Islet of Langerhans (tissue), 1 donor: ENCODE results near the gene TOB1.

Source experiments
- FAIRE-seq: peaks from one replicate; lab custom pipeline; 2011; peaks lifted over from hg19 to GRCh38; lab: Jason Lieb, UNC

Gene TOB1, protein sequence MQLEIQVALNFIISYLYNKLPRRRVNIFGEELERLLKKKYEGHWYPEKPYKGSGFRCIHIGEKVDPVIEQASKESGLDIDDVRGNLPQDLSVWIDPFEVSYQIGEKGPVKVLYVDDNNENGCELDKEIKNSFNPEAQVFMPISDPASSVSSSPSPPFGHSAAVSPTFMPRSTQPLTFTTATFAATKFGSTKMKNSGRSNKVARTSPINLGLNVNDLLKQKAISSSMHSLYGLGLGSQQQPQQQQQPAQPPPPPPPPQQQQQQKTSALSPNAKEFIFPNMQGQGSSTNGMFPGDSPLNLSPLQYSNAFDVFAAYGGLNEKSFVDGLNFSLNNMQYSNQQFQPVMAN

GRCh38 chr17:50866261-50866949 is at the start of gene TOB1:
Gene TOB1, minus strand, starts transcription at chr17:50866354. Its CDS starts 2,337 bp downstream, at chr17:50864017.
- no peak for FAIRE-seq

GRCh38 chr17:50914505-50915063 is 48.4 kb upstream of the TOB1 start:
- no peak for FAIRE-seq

- no peak for FAIRE-seq
Observed at GRCh38 chr17:50913120-50913519, 47.0 kb upstream of the TOB1 start.

GRCh38 chr17:50911890-50912289 is 45.7 kb upstream of the TOB1 start:
- FAIRE-seq, result no peak

- FAIRE-seq, result no peak
Observed at GRCh38 chr17:50911450-50911849, 45.3 kb upstream of the TOB1 start.

GRCh38 chr17:50909765-50910605 is 43.8 kb upstream of the TOB1 start:
- no peak for FAIRE-seq

DNA sequence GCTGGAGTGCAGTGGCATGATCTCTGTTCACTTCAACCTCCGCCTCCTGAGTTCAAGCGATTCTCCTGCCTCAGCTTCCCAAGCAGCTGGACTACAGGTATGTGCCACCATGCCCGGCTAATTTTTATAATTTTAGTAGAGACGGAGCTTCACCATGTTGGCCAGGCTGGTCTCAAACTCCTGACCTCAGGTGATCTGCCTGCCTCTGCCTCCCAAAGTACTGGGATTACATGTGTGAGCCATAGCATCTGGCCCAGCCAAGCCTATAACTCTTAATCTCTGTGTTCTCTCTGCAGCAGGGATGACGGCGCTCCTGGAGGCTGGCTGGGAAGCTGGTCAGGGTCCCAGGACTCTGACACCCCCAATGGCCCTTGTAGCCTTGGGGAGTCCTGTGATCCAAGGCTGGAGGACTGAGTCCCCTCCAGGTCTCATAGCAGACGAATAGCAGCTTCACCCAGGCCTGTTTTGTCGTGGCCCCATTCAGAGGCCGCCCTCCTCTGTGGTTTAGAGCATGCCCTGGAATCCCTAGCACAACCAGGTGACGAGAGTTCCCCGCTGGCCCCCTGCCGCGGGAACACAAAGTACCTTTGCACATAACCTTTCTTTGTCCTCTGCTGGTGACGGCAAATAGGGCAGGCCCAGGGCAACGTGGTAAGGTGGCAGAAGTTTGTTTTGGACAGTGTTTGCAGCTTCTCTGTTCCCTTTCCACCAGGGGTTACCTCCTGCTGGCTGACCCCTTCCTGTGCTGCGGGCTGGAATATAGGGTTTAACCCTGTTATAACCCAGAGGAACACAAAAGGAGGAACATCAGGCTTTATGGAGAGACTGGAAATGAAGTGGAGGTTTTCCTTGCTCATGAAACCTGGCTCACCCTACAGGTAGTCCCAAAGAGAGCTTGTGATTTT is 43.0 kb upstream of the TOB1 start:
- FAIRE-seq, result no peak

DNA sequence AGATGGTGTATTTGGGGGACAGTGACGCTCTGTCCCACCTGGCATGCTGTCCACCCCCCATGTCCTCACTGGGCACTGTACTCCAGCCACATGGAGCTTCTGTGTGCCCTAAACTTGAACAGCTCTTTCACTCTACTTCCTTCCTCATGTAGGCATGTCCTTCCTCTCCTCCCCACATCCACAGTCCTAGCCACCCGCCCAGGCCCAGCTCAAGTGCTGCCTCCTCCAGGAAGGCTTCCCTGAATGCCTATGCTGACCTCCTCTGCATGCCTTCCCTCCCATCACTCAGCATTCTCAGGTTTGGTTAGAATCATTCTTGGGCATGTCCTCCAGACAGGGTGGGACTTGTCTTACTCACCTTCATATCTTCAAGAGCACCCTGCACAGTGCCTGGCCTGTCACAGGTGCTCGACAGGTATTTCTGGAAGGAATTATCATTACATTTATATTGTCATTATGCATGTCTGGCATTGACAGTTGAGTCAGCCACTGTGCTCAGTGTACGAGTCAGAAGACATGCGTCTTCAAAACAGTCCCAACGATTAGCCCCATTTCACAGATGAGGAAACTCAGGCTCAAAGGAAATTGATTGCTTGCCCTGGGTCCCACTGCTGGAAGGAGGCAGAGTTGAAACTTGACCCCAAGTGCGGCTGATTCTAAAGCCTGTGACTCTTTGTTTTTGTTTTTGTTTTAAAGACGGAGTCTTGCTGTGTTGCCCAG is 42.1 kb upstream of the TOB1 start:
- FAIRE-seq, result no peak

- FAIRE-seq, result no peak
Observed at GRCh38 chr17:50906443-50906842, 40.3 kb upstream of the TOB1 start.

GRCh38 chr17:50905460-50905803 is 39.3 kb upstream of the TOB1 start:
- no peak for FAIRE-seq

DNA sequence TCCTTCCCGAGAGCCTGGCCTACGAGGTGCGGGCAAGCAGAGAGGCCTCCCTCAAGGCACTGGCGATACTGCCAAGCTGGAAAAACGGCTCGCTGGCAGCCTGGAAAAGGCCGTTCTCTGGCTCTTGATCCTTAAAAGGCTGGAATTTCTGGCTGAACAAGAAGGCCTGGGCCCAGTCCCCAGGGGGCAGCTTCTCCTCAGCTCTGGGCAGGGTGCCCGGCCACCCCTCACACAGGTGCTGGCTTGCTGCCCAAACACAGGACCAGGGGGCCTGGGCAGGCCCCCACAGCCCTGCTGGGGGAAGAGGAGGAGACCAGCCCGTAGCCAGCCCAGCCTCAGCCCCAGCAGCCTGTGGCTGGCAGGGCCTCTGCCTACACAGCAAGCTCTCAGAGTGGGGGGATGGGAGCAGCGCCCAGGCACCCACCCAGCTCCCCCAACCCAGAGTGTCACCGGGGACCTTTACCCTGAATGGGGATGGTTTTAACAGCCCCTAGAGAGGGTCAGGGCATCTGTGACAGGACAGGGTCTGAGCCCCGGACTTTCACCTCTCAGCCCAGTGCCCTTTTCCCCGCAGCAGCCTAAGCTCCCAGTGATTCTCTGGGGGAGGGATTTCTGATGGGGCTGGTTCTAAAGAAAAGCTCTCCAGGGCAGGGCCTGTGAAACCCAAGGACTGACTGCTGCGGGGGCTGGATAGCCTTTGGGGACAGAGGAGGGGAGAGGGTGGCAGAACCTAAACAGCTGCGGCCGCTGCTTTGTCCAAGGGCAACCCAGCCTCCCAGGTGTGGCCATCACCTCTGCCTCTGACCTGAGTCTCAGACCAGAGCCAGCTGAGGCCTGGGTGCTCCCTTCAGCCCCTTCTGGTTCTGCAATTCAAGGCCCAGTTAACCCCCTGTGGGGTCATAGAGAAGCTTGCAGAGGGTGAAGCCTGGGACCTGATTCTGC is 38.6 kb upstream of the TOB1 start:
- FAIRE-seq, result no peak

- FAIRE-seq, result no peak
Observed at GRCh38 chr17:50903604-50904517, 37.7 kb upstream of the TOB1 start.

- FAIRE-seq, result no peak
Observed at GRCh38 chr17:50902372-50903353, 36.5 kb upstream of the TOB1 start.

GRCh38 chr17:50900383-50900892 is 34.3 kb upstream of the TOB1 start:
- FAIRE-seq, result no peak

DNA sequence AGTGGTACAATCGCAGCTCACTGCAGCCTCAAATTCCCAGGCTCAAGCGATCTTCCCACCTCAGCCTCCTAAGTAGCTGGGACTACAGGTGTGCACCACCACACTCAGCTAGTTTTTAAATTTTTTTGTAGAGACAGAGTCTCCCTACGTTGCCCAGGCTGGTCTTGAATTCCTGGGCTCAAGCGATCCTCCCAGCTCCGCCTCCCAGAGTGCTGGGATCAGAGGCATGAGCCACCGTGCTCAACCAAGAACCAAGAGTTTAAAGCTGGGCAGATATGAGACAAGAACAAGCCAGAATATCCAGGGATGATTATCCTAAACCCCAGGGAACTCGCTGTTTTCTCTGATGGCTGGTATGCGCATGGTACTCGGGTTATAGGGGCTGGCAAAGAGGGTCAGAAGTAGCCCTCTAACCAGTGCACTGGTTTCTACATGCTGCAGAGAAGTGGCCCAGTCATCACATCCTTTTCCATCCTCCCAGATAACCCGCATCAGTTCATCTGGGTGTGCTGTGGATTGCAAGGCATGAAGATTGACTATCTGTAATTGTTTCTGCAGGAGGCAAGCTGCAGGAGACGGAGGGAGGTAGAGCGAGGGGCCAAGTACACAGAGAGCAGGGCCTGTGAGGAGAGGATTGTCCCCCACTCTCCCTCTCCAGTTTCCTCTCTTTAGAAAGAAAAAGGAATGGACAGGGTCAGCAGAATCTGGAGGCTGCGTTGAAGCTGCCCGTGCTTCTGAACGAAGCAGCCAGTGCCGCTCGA is 33.6 kb upstream of the TOB1 start:
- no peak for FAIRE-seq

DNA sequence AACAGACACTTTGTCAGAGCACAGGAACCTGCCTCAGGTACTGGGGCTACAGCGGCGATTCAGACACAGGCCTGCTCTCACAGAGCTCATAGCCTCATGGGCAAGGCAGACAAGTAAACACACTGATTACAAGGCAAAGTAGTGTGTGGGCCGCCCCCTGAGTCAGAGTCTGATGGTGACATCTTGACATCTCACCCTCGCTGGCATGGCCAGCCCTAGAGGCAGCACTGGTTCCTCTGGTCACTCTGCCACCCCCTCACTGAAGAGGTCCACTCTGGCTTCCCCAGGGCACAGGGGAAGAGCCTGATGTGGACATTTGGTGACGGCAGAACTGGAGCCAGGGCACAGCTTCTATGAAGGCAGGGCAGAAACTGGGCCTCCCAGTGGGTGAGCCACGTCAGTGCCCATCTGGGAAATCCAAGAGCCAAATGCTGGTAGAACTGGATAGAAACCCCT is 32.9 kb upstream of the TOB1 start:
- no peak for FAIRE-seq
